K562 (cell line): ENCODE measurements around the gene FKBP2. TPM values are rescaled to one million over a fixed set of nuclear protein-coding genes. Genes with fewer than 3 reads are reported as not detected.
A peak's percentile ranks its signal among the peaks of the same experiment; 100 is the strongest.

Experiments used
- ASH1L ChIP-seq: fragments of 450-650 bp; IDR thresholded peaks from 2 replicates; pipeline ENCODE4 v1.6.1; 2018; ENCODE audit warnings: borderline replicate concordance, mild to moderate bottlenecking, low read depth; ENCODE audit not compliant: partially characterized antibody
- CC2D1A ChIP-seq: fragments of 450-650 bp; IDR thresholded peaks from 2 replicates; pipeline ENCODE4 v1.6.1; 2017; ENCODE audit warnings: mild to moderate bottlenecking
- ETS1 ChIP-seq: conservative IDR thresholded peaks from 2 replicates; pipeline ENCODE4 v1.6.1; 2011; ENCODE audit warnings: low read depth, mild to moderate bottlenecking, low read length; ENCODE audit not compliant: control insufficient read depth
- HES1 ChIP-seq: fragments of 450-650 bp; IDR thresholded peaks from 2 replicates; pipeline ENCODE4 v1.6.1; 2016; ENCODE audit warnings: low read depth, mild to moderate bottlenecking, moderate library complexity
- HOMEZ ChIP-seq: fragments of 250-450 bp; sonication (Bioruptor Pico); IDR thresholded peaks from 2 replicates; pipeline ENCODE4 v1.4.0; 2020; ENCODE audit warnings: mild to moderate bottlenecking, moderate library complexity
- ILF3 ChIP-seq: fragments of 450-650 bp; IDR thresholded peaks from 2 replicates; pipeline ENCODE4 v1.6.1; 2018; ENCODE audit warnings: antibody characterized with exemption, mild to moderate bottlenecking, moderate library complexity, borderline replicate concordance
- KDM5B ChIP-seq: fragments of 200-600 bp; sonication (generic); IDR thresholded peaks from 2 replicates; pipeline ENCODE4 v1.6.1; 2012; ENCODE audit warnings: low read depth, mild to moderate bottlenecking, moderate library complexity, low read length, control low read depth, inconsistent platforms; ENCODE audit not compliant: insufficient replicate concordance
- KLF6 ChIP-seq: fragments of 250-450 bp; sonication (Bioruptor Pico); IDR thresholded peaks from 2 replicates; pipeline ENCODE4 v1.4.0; 2020; ENCODE audit warnings: mild to moderate bottlenecking, moderate library complexity, borderline replicate concordance
- MEIS2 ChIP-seq: fragments of 450-650 bp; IDR thresholded peaks from 2 replicates; pipeline ENCODE4 v1.6.1; 2014; ENCODE audit warnings: mild to moderate bottlenecking; ENCODE audit not compliant: partially characterized antibody
- MTA3 ChIP-seq: fragments of 450-650 bp; formaldehyde crosslinking; IDR thresholded peaks from 2 replicates; pipeline ENCODE4 v1.6.1; 2017; ENCODE audit warnings: mild to moderate bottlenecking, borderline replicate concordance
- POLR2B ChIP-seq: fragments of 450-650 bp; IDR thresholded peaks from 2 replicates; pipeline ENCODE4 v1.6.1; 2018; ENCODE audit warnings: low read depth; ENCODE audit not compliant: partially characterized antibody
- PTBP1 ChIP-seq: fragments of 200-400 bp; formaldehyde crosslinking; IDR thresholded peaks from 2 replicates; pipeline ENCODE4 v1.6.1; 2017; ENCODE audit warnings: low read depth, low read length
- RAD51 ChIP-seq: fragments of 450-650 bp; IDR thresholded peaks from 2 replicates; pipeline ENCODE4 v1.7.1; 2016; ENCODE audit warnings: low read depth, mild to moderate bottlenecking, borderline replicate concordance
- RFX7 ChIP-seq: fragments of 250-450 bp; sonication (Bioruptor Pico); IDR thresholded peaks from 2 replicates; pipeline ENCODE4 v1.5.1; 2021; ENCODE audit warnings: mild to moderate bottlenecking
- RNF219 ChIP-seq: fragments of 250-450 bp; sonication (Bioruptor Pico); IDR thresholded peaks from 2 replicates; pipeline ENCODE4 v1.5.0; 2022; ENCODE audit warnings: mild to moderate bottlenecking
- SIN3B ChIP-seq: fragments of 450-650 bp; IDR thresholded peaks from 2 replicates; pipeline ENCODE4 v1.6.1; 2017; ENCODE audit warnings: low read depth, mild to moderate bottlenecking, moderate library complexity
- TFE3 ChIP-seq: fragments of 450-650 bp; formaldehyde crosslinking; IDR thresholded peaks from 2 replicates; pipeline ENCODE4 v1.4.0; 2020; ENCODE audit warnings: mild to moderate bottlenecking, mixed read lengths
- ZNF143 ChIP-seq: sonication (generic); formaldehyde crosslinking; IDR thresholded peaks from 2 replicates; pipeline ENCODE4 v1.9.0; 2022; ENCODE audit warnings: mild to moderate bottlenecking, missing genetic modification reagents
- ZNF197 ChIP-seq: fragments of 200-800 bp; sonication (Bioruptor generic); IDR thresholded peaks from 2 replicates; pipeline ENCODE4 v1.6.1; 2016; ENCODE audit warnings: low read depth, missing genetic modification characterization, missing compliant biosample characterization
- ZNF23 ChIP-seq: fragments of 250-450 bp; sonication (Bioruptor Pico); IDR thresholded peaks from 2 replicates; pipeline ENCODE4 v1.4.0; 2020; ENCODE audit warnings: mild to moderate bottlenecking
- ZNF282 ChIP-seq: sonication (generic); formaldehyde crosslinking; IDR thresholded peaks from 2 replicates; pipeline ENCODE4 v1.8.1; 2023; ENCODE audit warnings: missing genetic modification reagents
- ZNF707 ChIP-seq: fragments of 250-450 bp; sonication (Bioruptor Pico); conservative IDR thresholded peaks from 2 replicates; pipeline ENCODE4 v1.8.0; 2022; ENCODE audit warnings: inconsistent platforms, mild to moderate bottlenecking, moderate library complexity
- polyA plus RNA-seq, 8 experiments: library from polyadenylated mRNA; depleted of rRNA in 4 of 8; stranded (reverse) in 5 of 8; unstranded in 3 of 8; fragments of >200 nt; fragmentation: Nextera tagmentation in 2 of 8; fragmentation: Illumina TruSeq in 1 of 8; extraction: Ambion mirVana in 2 of 8; extraction: Trizol in 1 of 8; gene quantifications; 2 replicates each; pipeline versions ENCODE4 v1.2.1 to v1.2.3, GENCODE V29; 2011 to 2014; ENCODE audit warnings: inconsistent platforms in 1 of 8, missing spikeins in 1 of 8
- total RNA-seq, 7 experiments: library from RNA; depleted of rRNA in 6 of 7; stranded (reverse); fragments of >200 nt in 6 of 7; fragmentation: Illumina TruSeq in 2 of 7; extraction: Trizol in 2 of 7; gene quantifications; 2 replicates each; pipeline versions ENCODE4 v1.2.1 to v1.2.3, GENCODE V29; 2011 to 2021; ENCODE audit warnings: low replicate concordance in 1 of 7

The FKBP2 gene
- total and polyA plus RNA-seq, 9 of the 15 experiments (the other 6 are each of a cell fraction or from before 2014, with no cell fraction given): 3.5 to 151 (median 58.1) TPM

GRCh38 chr11:64226507-64227051 lies 14.3 kb upstream of the FKBP2 start (continued):
- no peak for TF ChIP-seq KDM5B
- no peak for TF ChIP-seq PTBP1
- TF ChIP-seq TFE3 (CRISPR knock-in tag): no peak
- TF ChIP-seq ZNF282 (CRISPR knock-in tag): no peak
- no peak for TF ChIP-seq RFX7
- TF ChIP-seq ASH1L: no peak
- TF ChIP-seq SIN3B: no peak
- TF ChIP-seq KLF6: no peak
- TF ChIP-seq CC2D1A: no peak
- no peak for TF ChIP-seq HES1
- TF ChIP-seq MTA3: 0 out of 2 replicates have a peak, but pooled peaks have one; percentile 14
- TF ChIP-seq ZNF707 (CRISPR knock-in tag): no peak
- no peak for TF ChIP-seq POLR2B
- TF ChIP-seq RNF219 (CRISPR knock-in tag): no peak
- TF ChIP-seq MEIS2: no peak
- no peak for TF ChIP-seq ZNF197
- TF ChIP-seq ILF3: no peak
- TF ChIP-seq RAD51: no peak
- TF ChIP-seq HOMEZ: no peak
- 0 out of 2 replicates have a peak, but pooled peaks have one; percentile 41 for TF ChIP-seq ETS1
- TF ChIP-seq ZNF143: 0 out of 2 replicates have a peak, but pooled peaks have one; percentile 43
- no peak for TF ChIP-seq ZNF23 (CRISPR knock-in tag)
